Spleen (tissue), 11 donors: ENCODE results near the gene TRIO. TPM values are rescaled to one million over a fixed set of nuclear protein-coding genes. Genes with fewer than 3 reads are reported as not detected.

Experiments used
- DNase-seq: peaks from one replicate; pipeline ENCODE4 v3.0.0-alpha.2; 2020
- H3K27ac ChIP-seq, 8 donors: fragments of 200-600 bp; sonication (generic) in 7 of 8; 1 replicate in 4 of 8; 2 replicates in 4 of 8; pipeline versions ENCODE4 v1.5.0 to v1.8.0; 2016 to 2021; ENCODE audit warnings: inconsistent platforms in 4 of 8, mild to moderate bottlenecking in 4 of 8, moderate library complexity in 1 of 8
- H3K27me3 ChIP-seq, 7 donors: fragments of 200-600 bp; sonication (generic) in 6 of 7; replicated peaks in 1 of 7; 1 replicate in 4 of 7; 2 replicates in 3 of 7; pipeline versions ENCODE4 v1.5.0 to v1.8.0; 2016 to 2021; ENCODE audit warnings: inconsistent platforms in 3 of 7, mild to moderate bottlenecking in 1 of 7
- H3K36me3 ChIP-seq, 6 donors: fragments of 200-600 bp; sonication (generic) in 5 of 6; 1 replicate in 4 of 6; 2 replicates in 2 of 6; pipeline versions ENCODE4 v1.5.0 to v1.8.0; 2016 to 2021; ENCODE audit warnings: inconsistent platforms in 2 of 6
- H3K4me1 ChIP-seq, 6 donors: fragments of 200-600 bp; sonication (generic) in 5 of 6; 1 replicate in 3 of 6; 2 replicates in 3 of 6; pipeline versions ENCODE4 v1.5.0 to v1.8.0; 2016 to 2021; ENCODE audit warnings: inconsistent platforms in 3 of 6
- H3K4me3 ChIP-seq, 8 donors: fragments of 200-600 bp; sonication (generic) in 7 of 8; 1 replicate in 4 of 8; 2 replicates in 4 of 8; pipeline versions ENCODE4 v1.5.0 to v1.8.0; 2016 to 2021; ENCODE audit warnings: inconsistent platforms in 4 of 8, mild to moderate bottlenecking in 4 of 8, moderate library complexity in 2 of 8
- H3K9me3 ChIP-seq, 8 donors: fragments of 200-600 bp; sonication (generic) in 7 of 8; 1 replicate in 4 of 8; 2 replicates in 4 of 8; pipeline versions ENCODE4 v1.5.0 to v1.8.0; 2016 to 2021; ENCODE audit warnings: inconsistent platforms in 4 of 8
- POLR2A ChIP-seq, 3 donors: fragments of 450-650 bp; IDR thresholded peaks; one replicate each; pipeline ENCODE4 v1.5.1; 2017; ENCODE audit warnings: antibody characterized with exemption in 3 of 3, mild to moderate bottlenecking in 1 of 3
- POLR2AphosphoS5 ChIP-seq, 3 donors: sonication (generic); formaldehyde crosslinking; IDR thresholded peaks; one replicate each; pipeline ENCODE4 v1.5.1; 2017; ENCODE audit warnings: antibody characterized with exemption in 3 of 3
- WGBS, 5 donors: extraction: QIAGEN DNeasy Blood & Tissue Kit in 3 of 5; methylation state at CpG; one replicate each; pipeline versions ENCODE4 v1.1.5 to v1.1.7; 2013 to 2018; 5-methylcytosine and 5-hydroxymethylcytosine counted together
- intact Hi-C: fragments of 100-400 bp; cut with DNase I; formaldehyde crosslinking; loops from one replicate; pipeline ENCODE4 v1.15.0; 2023; ENCODE audit warnings: low total_unique reads
- polyA plus RNA-seq, 3 donors: library from polyadenylated mRNA; stranded (reverse); fragments of 200-250 nt; gene quantifications; one replicate each; pipeline ENCODE4 v1.2.1, GENCODE V29; 2013
- total RNA-seq, 7 donors: library from RNA; depleted of rRNA in 3 of 7; stranded (reverse); fragments of >200 nt in 3 of 7; fragmentation: NEBNext Ultra II Directional in 4 of 7; extraction: Animal tissue kit (Norgen Biotek cat#: 25700) in 4 of 7; gene quantifications; one replicate each; pipeline versions ENCODE4 v1.1.0 to v1.2.1, GENCODE V29; 2016 to 2021
- TF ChIP-seq, protein P1 (sequence below), 11 experiments: fragments of 200-600 bp in 7 of 11; fragments of 450-650 bp in 4 of 11; sonication (generic) in 4 of 11; IDR thresholded peaks in 8 of 11; conservative IDR thresholded peaks in 3 of 11; 1 replicate in 7 of 11; 2 replicates in 4 of 11; pipeline versions ENCODE4 v1.4.0 to v1.8.0; 2016 to 2021; ENCODE audit warnings: antibody characterized with exemption in 11 of 11, inconsistent platforms in 4 of 11, mild to moderate bottlenecking in 1 of 11
- donor health status: healthy with polysubstance abuse.
- donor health status: DM: no; HTN: no; CAD: no; lungs with moderate emphysema.
- donor health status: DM: no; HTN: no; CAD: no.
- donor health status: Bipolar disorder and iron deficiency.
- donor health status: healthy.
- donor health status: DM: no; HTN: no; CAD: no.
- donor health status: DM: yes; HTN: yes; CAD: no.

Gene TRIO
- total and polyA plus RNA-seq, 10 donors, result 21.5 to 280 (median 190) TPM

DNA sequence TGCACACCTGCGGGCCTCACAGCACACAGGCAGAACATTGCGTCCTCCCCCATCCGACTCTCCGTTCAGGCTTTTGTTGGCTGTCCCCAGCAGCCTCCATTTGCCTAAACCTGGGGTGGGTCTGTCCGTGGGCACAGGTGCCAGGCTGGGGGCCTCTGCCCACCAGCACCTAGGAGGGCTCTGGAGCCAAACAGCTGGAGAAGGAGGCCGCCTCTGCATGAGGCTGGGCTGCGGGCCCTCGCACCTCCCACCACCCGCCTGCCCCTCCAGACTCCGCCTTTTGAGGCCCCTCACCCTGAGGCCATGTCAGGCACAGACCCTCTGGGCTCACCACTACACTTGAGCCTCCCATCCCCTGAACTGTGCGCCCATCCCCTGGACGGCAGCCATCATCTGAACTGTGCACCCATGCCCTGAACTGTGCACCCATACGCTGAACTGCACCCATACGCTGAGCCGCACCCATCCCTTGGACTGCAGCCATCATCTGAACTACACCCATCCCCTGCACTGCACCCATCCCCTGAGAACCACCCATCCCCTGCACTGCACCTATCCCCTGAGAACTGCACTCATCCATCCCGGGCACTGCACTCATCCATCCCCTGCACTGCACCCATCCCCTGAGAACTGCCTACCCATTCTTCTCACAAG, 340.5 kb downstream of the TRIO start:
- WGBS, 5 donors, result 95 to 97% (median 97%) methylated on average over 14 to 16 of the region's 16 CpGs
- Histone ChIP-seq H3K4me3 (no peak overlapping the region), H3K4me1 (no peaks in the 10 kb centered on the region), H3K9me3 (no peaks in the 10 kb centered on the region), H3K36me3 (peaks cover 0 to 100% (median 77%) of the 10 kb centered on the region in 6 donors), H3K27me3 (no peaks in the 10 kb centered on the region), H3K27ac (no peak overlapping the region)
- intact Hi-C loops, result no loop called here
- DNase-seq, result no peak
- TF ChIP-seq, protein P1, sequence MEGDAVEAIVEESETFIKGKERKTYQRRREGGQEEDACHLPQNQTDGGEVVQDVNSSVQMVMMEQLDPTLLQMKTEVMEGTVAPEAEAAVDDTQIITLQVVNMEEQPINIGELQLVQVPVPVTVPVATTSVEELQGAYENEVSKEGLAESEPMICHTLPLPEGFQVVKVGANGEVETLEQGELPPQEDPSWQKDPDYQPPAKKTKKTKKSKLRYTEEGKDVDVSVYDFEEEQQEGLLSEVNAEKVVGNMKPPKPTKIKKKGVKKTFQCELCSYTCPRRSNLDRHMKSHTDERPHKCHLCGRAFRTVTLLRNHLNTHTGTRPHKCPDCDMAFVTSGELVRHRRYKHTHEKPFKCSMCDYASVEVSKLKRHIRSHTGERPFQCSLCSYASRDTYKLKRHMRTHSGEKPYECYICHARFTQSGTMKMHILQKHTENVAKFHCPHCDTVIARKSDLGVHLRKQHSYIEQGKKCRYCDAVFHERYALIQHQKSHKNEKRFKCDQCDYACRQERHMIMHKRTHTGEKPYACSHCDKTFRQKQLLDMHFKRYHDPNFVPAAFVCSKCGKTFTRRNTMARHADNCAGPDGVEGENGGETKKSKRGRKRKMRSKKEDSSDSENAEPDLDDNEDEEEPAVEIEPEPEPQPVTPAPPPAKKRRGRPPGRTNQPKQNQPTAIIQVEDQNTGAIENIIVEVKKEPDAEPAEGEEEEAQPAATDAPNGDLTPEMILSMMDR (IDR thresholded peaks at IDR 0.05 in 8 of 11, conservative IDR thresholded peaks at IDR 0.05 in 3 of 11), result no peak
- TF ChIP-seq POLR2AphosphoS5 (IDR thresholded peaks at IDR 0.05), result peak in 1 of 3 donors; percentile 51
- TF ChIP-seq POLR2A (IDR thresholded peaks at IDR 0.05), result no peak

DNA sequence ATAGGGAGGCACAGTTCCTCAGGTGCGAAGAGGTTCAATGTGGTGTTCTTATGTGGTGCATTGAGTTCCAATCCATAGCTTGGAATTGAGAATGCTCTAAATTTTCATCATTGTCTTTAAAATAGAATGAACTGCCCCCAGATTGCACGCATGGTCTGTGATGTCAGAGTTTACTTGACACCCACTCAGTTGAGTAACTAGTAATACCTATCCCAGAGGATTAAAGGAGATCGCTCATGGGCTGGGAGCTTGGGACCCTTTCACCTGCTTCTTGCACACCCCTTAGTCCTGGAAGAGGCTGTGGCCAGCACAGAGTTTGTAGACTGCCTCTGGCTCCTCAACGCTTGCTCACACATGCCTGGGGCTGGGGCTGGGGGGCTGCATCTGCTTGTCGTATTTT, 343.3 kb downstream of the TRIO start:
- no peak for DNase-seq
- H3K36me3 ChIP-seq, result peaks cover 0 to 100% (median 71%) of the 10 kb centered on the region in 6 donors
- 89 to 98% (median 97%) methylated on average over 5 of the region's 5 CpGs for WGBS, 5 donors

DNA sequence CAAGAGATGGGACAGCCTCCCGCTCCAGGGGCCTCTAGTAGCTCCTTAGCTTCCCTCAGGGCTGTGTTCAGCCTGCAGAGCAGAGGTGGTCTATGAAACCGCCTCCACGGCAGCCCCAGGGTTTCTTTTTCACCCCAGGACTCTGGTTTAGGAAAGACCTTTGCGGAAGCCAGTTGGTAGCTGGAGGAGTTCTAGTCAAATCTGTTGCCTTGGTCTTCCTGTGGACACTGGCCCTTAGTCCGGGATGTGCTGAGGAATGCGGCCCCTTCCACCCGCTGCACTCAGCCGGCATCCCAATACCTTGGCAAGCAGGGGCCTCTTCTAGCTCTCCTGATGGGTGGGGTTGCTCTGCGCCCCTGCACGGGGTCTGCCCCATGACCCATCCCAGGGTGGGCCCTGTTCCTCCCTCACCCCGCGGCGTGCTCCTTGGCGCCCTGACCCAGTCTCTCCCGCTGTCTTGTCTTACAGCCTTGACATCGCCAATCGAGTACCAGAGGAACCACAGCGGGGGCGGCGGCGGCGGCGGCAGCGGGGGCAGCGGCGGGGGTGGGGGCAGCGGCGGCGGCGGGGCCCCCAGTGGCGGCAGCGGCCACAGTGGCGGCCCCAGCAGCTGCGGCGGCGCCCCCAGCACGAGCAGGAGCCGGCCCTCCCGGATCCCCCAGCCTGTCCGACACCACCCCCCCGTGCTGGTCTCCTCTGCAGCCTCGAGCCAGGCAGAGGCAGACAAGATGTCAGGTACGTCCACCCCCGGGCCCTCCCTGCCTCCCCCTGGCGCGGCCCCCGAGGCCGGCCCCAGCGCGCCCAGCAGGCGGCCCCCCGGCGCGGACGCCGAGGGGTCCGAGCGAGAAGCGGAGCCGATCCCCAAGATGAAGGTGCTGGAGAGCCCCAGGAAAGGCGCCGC, 344.1 kb downstream of the TRIO start:
- H3K4me1 ChIP-seq, result peaks cover 0 to 29% (median 9%) of the 10 kb centered on the region in 6 donors
- H3K27me3 ChIP-seq, result no peaks in the 10 kb centered on the region
- H3K36me3 ChIP-seq, result peaks cover 0 to 100% (median 67%) of the 10 kb centered on the region in 6 donors
- no peak for DNase-seq
- TF ChIP-seq POLR2A (IDR thresholded peaks at IDR 0.05), result no peak
- TF ChIP-seq, protein P1 (IDR thresholded peaks at IDR 0.05 in 8 of 11, conservative IDR thresholded peaks at IDR 0.05 in 3 of 11), result no peak
- TF ChIP-seq POLR2AphosphoS5 (IDR thresholded peaks at IDR 0.05), result peak in 1 of 3 donors; percentile 48
- intact Hi-C loops, result no loop called here
- 87 to 95% (median 94%) methylated on average over 20 to 62 of the region's 62 CpGs for WGBS, 5 donors
- no peaks in the 10 kb centered on the region for H3K9me3 ChIP-seq
- no peak overlapping the region for H3K27ac ChIP-seq
- H3K4me3 ChIP-seq, result no peak overlapping the region

More for the DNA sequence above, 343.3 kb downstream of the TRIO start:
- TF ChIP-seq POLR2A (IDR thresholded peaks at IDR 0.05) (no peak), POLR2AphosphoS5 (IDR thresholded peaks at IDR 0.05) (no peak)
- TF ChIP-seq, protein P1 (IDR thresholded peaks at IDR 0.05 in 8 of 11, conservative IDR thresholded peaks at IDR 0.05 in 3 of 11), result no peak
- no peak overlapping the region for H3K4me3 ChIP-seq
- intact Hi-C loops, result no loop called here
- H3K4me1 ChIP-seq, result peaks cover 0 to 21% (median 9%) of the 10 kb centered on the region in 6 donors
- H3K27me3 ChIP-seq, result no peaks in the 10 kb centered on the region
- H3K27ac ChIP-seq, result no peak overlapping the region
- no peaks in the 10 kb centered on the region for H3K9me3 ChIP-seq
